ENCODE data around the gene ARL15.

Gene ARL15

GRCh38 chr5:54159893-54160195 lies 150.5 kb downstream of the ARL15 start:
- Histone ChIP-seq H3K27me3 (ENCODE audit: insufficient read depth, low read length) (no peaks in the 10 kb centered on the region), H3K9me3 (ENCODE audit: low read length) (peaks cover 2% of the 10 kb centered on the region), H2AFZ (ENCODE audit: low read depth, low read length) (no peak overlapping the region), H3K36me3 (ENCODE audit: insufficient read depth, low read length) (no peaks in the 10 kb centered on the region), H3K4me3 (ENCODE audit: low read length) (no peak overlapping the region), H3K4me1 (ENCODE audit: insufficient read depth, low read length) (no peaks in the 10 kb centered on the region)

- H3K4me1 ChIP-seq (ENCODE audit: insufficient read depth, low read length), result no peaks in the 10 kb centered on the region
- peaks cover 2% of the 10 kb centered on the region for H3K9me3 ChIP-seq (ENCODE audit: low read length)
- H3K36me3 ChIP-seq (ENCODE audit: insufficient read depth, low read length), result no peaks in the 10 kb centered on the region
- no peak overlapping the region for H2AFZ ChIP-seq (ENCODE audit: low read depth, low read length)
- no peaks in the 10 kb centered on the region for H3K27me3 ChIP-seq (ENCODE audit: insufficient read depth, low read length)
- no peak overlapping the region for H3K4me3 ChIP-seq (ENCODE audit: low read length)
Observed at GRCh38 chr5:54159153-54159892, 151.1 kb downstream of the ARL15 start.

- no peaks in the 10 kb centered on the region for H3K9me3 ChIP-seq (ENCODE audit: low read length)
- H2AFZ ChIP-seq (ENCODE audit: low read depth, low read length), result no peak overlapping the region
- H3K27me3 ChIP-seq (ENCODE audit: insufficient read depth, low read length), result no peaks in the 10 kb centered on the region
- H3K4me3 ChIP-seq (ENCODE audit: low read length), result no peak overlapping the region
- H3K36me3 ChIP-seq (ENCODE audit: insufficient read depth, low read length), result no peaks in the 10 kb centered on the region
- H3K4me1 ChIP-seq (ENCODE audit: insufficient read depth, low read length), result no peaks in the 10 kb centered on the region
Observed at GRCh38 chr5:54156577-54156976, 153.8 kb downstream of the ARL15 start.

- Histone ChIP-seq H3K4me1 (ENCODE audit: insufficient read depth, low read length) (peaks cover 14% of the 10 kb centered on the region), H3K9me3 (ENCODE audit: low read length) (no peaks in the 10 kb centered on the region), H3K4me3 (ENCODE audit: low read length) (no peak overlapping the region), H2AFZ (ENCODE audit: low read depth, low read length) (no peak overlapping the region), H3K27me3 (ENCODE audit: insufficient read depth, low read length) (no peaks in the 10 kb centered on the region), H3K36me3 (ENCODE audit: insufficient read depth, low read length) (no peaks in the 10 kb centered on the region)
Observed at GRCh38 chr5:54150841-54151240, 159.5 kb downstream of the ARL15 start.

- Histone ChIP-seq H3K9me3 (ENCODE audit: low read length) (no peaks in the 10 kb centered on the region), H3K4me3 (ENCODE audit: low read length) (no peak overlapping the region), H3K36me3 (ENCODE audit: insufficient read depth, low read length) (no peaks in the 10 kb centered on the region), H3K4me1 (ENCODE audit: insufficient read depth, low read length) (peaks cover 14% of the 10 kb centered on the region), H2AFZ (ENCODE audit: low read depth, low read length) (no peak overlapping the region), H3K27me3 (ENCODE audit: insufficient read depth, low read length) (no peaks in the 10 kb centered on the region)
Observed at GRCh38 chr5:54148858-54149257, 161.5 kb downstream of the ARL15 start.

- H3K9me3 ChIP-seq (ENCODE audit: low read length), result no peaks in the 10 kb centered on the region
- no peaks in the 10 kb centered on the region for H3K36me3 ChIP-seq (ENCODE audit: insufficient read depth, low read length)
- H2AFZ ChIP-seq (ENCODE audit: low read depth, low read length), result no peak overlapping the region
- no peaks in the 10 kb centered on the region for H3K27me3 ChIP-seq (ENCODE audit: insufficient read depth, low read length)
- peaks cover 14% of the 10 kb centered on the region for H3K4me1 ChIP-seq (ENCODE audit: insufficient read depth, low read length)
- H3K4me3 ChIP-seq (ENCODE audit: low read length), result no peak overlapping the region
Observed at GRCh38 chr5:54148067-54148845, 162.1 kb downstream of the ARL15 start.

GRCh38 chr5:54146916-54147315 lies 163.5 kb downstream of the ARL15 start:
- H3K9me3 ChIP-seq (ENCODE audit: low read length), result no peaks in the 10 kb centered on the region
- no peak overlapping the region for H2AFZ ChIP-seq (ENCODE audit: low read depth, low read length)
- H3K4me1 ChIP-seq (ENCODE audit: insufficient read depth, low read length), result peaks cover 14% of the 10 kb centered on the region
- no peaks in the 10 kb centered on the region for H3K36me3 ChIP-seq (ENCODE audit: insufficient read depth, low read length)
- no peak overlapping the region for H3K4me3 ChIP-seq (ENCODE audit: low read length)
- H3K27me3 ChIP-seq (ENCODE audit: insufficient read depth, low read length), result no peaks in the 10 kb centered on the region

- Histone ChIP-seq H3K36me3 (ENCODE audit: insufficient read depth, low read length) (no peaks in the 10 kb centered on the region), H3K4me3 (ENCODE audit: low read length) (no peak overlapping the region), H3K9me3 (ENCODE audit: low read length) (no peaks in the 10 kb centered on the region), H3K4me1 (ENCODE audit: insufficient read depth, low read length) (peaks cover 14% of the 10 kb centered on the region), H3K27me3 (ENCODE audit: insufficient read depth, low read length) (no peaks in the 10 kb centered on the region), H2AFZ (ENCODE audit: low read depth, low read length) (no peak overlapping the region)
Observed at GRCh38 chr5:54146390-54146789, 164.0 kb downstream of the ARL15 start.

GRCh38 chr5:54140247-54140840 lies 170.0 kb downstream of the ARL15 start:
- H3K9me3 ChIP-seq (ENCODE audit: low read length), result no peaks in the 10 kb centered on the region
- no peaks in the 10 kb centered on the region for H3K4me1 ChIP-seq (ENCODE audit: insufficient read depth, low read length)

GRCh38 chr5:54136516-54137440 lies 173.6 kb downstream of the ARL15 start:
- Histone ChIP-seq H3K4me3 (ENCODE audit: low read length) (no peak overlapping the region), H3K9me3 (ENCODE audit: low read length) (no peaks in the 10 kb centered on the region), H3K27me3 (ENCODE audit: insufficient read depth, low read length) (no peaks in the 10 kb centered on the region), H3K4me1 (ENCODE audit: insufficient read depth, low read length) (no peaks in the 10 kb centered on the region), H3K36me3 (ENCODE audit: insufficient read depth, low read length) (no peaks in the 10 kb centered on the region), H2AFZ (ENCODE audit: low read depth, low read length) (no peak overlapping the region)

More at GRCh38 chr5:54140247-54140840, 170.0 kb downstream of the ARL15 start:
- no peaks in the 10 kb centered on the region for H3K36me3 ChIP-seq (ENCODE audit: insufficient read depth, low read length)
- H3K4me3 ChIP-seq (ENCODE audit: low read length), result no peak overlapping the region
- no peaks in the 10 kb centered on the region for H3K27me3 ChIP-seq (ENCODE audit: insufficient read depth, low read length)
- H2AFZ ChIP-seq (ENCODE audit: low read depth, low read length), result no peak overlapping the region

GRCh38 chr5:54135042-54135441 lies 175.3 kb downstream of the ARL15 start:
- Histone ChIP-seq H3K27me3 (ENCODE audit: insufficient read depth, low read length) (no peaks in the 10 kb centered on the region), H2AFZ (ENCODE audit: low read depth, low read length) (no peak overlapping the region), H3K36me3 (ENCODE audit: insufficient read depth, low read length) (no peaks in the 10 kb centered on the region), H3K4me1 (ENCODE audit: insufficient read depth, low read length) (no peaks in the 10 kb centered on the region), H3K4me3 (ENCODE audit: low read length) (no peak overlapping the region), H3K9me3 (ENCODE audit: low read length) (no peaks in the 10 kb centered on the region)

- Histone ChIP-seq H3K27me3 (ENCODE audit: insufficient read depth, low read length) (no peaks in the 10 kb centered on the region), H3K4me1 (ENCODE audit: insufficient read depth, low read length) (no peaks in the 10 kb centered on the region), H3K36me3 (ENCODE audit: insufficient read depth, low read length) (no peaks in the 10 kb centered on the region), H2AFZ (ENCODE audit: low read depth, low read length) (no peak overlapping the region), H3K9me3 (ENCODE audit: low read length) (no peaks in the 10 kb centered on the region), H3K4me3 (ENCODE audit: low read length) (no peak overlapping the region)
Observed at GRCh38 chr5:54133917-54134316, 176.5 kb downstream of the ARL15 start.

All from neuron (in vitro differentiated cells).